Fibroblast of lung (primary cell): ENCODE measurements around the gene NEURL1.

Source experiments
- EZH2 ChIP-seq: IDR thresholded peaks from 2 replicates; pipeline ENCODE4 v1.5.1; 2012; ENCODE audit warnings: low read length, control low read depth, mild to moderate bottlenecking; ENCODE audit errors: missing control alignments
- TF ChIP-seq, protein P1 (sequence below), 2 donors: IDR thresholded peaks in 1 of 2; conservative IDR thresholded peaks in 1 of 2; 1 replicate in 1 of 2; 2 replicates in 1 of 2; pipeline ENCODE4 v1.5.1; 2011 to 2012; ENCODE audit warnings: low read length in 2 of 2, control low read depth in 1 of 2, inconsistent platforms in 1 of 2, low read depth in 1 of 2, mild to moderate bottlenecking in 1 of 2

GRCh38 chr10:103547391-103547946 is 54.0 kb downstream of the NEURL1 start:
- TF ChIP-seq, protein P1, sequence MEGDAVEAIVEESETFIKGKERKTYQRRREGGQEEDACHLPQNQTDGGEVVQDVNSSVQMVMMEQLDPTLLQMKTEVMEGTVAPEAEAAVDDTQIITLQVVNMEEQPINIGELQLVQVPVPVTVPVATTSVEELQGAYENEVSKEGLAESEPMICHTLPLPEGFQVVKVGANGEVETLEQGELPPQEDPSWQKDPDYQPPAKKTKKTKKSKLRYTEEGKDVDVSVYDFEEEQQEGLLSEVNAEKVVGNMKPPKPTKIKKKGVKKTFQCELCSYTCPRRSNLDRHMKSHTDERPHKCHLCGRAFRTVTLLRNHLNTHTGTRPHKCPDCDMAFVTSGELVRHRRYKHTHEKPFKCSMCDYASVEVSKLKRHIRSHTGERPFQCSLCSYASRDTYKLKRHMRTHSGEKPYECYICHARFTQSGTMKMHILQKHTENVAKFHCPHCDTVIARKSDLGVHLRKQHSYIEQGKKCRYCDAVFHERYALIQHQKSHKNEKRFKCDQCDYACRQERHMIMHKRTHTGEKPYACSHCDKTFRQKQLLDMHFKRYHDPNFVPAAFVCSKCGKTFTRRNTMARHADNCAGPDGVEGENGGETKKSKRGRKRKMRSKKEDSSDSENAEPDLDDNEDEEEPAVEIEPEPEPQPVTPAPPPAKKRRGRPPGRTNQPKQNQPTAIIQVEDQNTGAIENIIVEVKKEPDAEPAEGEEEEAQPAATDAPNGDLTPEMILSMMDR (conservative IDR thresholded peaks at IDR 0.05 in 1 of 2, IDR thresholded peaks at IDR 0.05 in 1 of 2; ENCODE audit: low read depth in 1 of 2, low read length in 2 of 2), result no peak
- TF ChIP-seq EZH2, result no peak
